NCI-H146 (cell line): Measurements from ENCODE around the gene GRAMD2B.

Experiments
- DNase-seq: peaks from one replicate; lab custom pipeline; 2025; lab: John Stamatoyannopoulos, UW

The GRAMD2B gene

DNA sequence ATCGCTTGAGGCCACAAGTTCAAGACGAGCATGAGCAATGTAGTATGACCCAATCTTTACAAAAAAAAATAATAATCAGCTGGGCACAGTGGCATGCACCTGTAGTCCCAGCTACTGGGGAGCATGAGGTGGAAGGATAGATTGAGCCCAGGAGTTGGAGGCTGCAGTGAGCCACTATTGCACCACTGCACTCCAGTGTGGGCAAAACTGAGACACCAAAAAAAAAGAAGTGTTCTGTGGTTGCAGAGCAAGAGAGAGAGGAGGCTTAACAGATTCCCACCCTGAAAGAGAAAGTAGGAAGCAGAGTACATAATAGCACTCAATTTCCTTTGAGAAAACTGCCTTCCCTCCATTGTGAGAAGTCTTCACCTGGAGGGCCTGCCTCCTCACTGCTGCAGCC is 119.2 kb downstream of the GRAMD2B start:
- DNase-seq = no peak

DNA sequence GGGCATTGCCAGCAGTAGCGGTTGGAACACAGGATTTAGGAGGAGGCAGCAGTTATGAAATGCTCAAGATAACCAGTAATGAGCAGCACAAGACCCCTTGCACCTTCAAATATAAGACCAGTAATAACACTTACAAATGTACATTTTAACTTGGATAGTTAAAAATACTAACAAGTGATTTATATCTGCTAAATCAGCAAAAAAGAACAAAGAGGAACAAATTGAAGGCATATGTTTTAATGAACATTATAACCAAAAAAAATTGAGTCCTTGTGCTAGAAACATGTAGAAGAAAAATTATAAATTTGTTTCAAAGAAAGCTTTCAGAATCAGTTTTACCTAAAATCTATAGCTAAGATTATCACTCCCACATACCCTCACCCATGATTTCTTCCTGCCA is 119.8 kb downstream of the GRAMD2B start:
- DNase-seq = no peak

DNA sequence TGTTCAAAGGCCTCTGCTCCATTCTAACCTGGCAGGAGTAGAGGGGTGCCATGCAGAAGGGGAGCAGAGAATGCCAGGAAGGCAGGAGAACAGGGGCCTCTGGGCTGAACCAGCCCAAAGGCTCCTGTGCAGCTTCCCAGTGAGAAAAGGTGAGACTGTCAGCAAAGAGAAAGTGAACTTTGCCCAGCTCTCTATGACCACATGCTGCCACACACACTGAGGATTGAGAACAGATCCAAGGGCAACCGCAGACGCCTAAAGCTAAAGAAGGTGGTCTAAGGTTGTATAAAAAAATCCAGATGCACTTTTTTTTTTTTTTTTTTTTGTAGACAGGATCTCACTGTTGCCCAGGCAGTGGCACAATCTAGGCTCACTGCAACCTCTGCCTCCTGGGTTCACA is 120.5 kb downstream of the GRAMD2B start:
- DNase-seq = no peak
